AG09309 (cell line): ENCODE data around the gene AACS.
A peak's percentile ranks its signal among the peaks of the same experiment; 100 is the strongest.

Experiments
- DNase-seq: peaks from one replicate; pipeline ENCODE4 v3.0.0-alpha.2; 2010; ENCODE audit warnings: low read depth
- H3K4me3 ChIP-seq: 2 replicates; pipeline ENCODE4 v1.5.1; 2011; ENCODE audit warnings: mild to moderate bottlenecking, low read depth, low read length, moderate library complexity; ENCODE audit not compliant: control insufficient read depth
- TF ChIP-seq, protein P1 (sequence below): IDR thresholded peaks from 2 replicates; pipeline ENCODE4 v1.5.1; 2011; ENCODE audit warnings: mild to moderate bottlenecking, low read depth, low read length, inconsistent platforms; ENCODE audit not compliant: insufficient read depth, control insufficient read depth; ENCODE audit errors: missing control alignments

The AACS gene

DNA sequence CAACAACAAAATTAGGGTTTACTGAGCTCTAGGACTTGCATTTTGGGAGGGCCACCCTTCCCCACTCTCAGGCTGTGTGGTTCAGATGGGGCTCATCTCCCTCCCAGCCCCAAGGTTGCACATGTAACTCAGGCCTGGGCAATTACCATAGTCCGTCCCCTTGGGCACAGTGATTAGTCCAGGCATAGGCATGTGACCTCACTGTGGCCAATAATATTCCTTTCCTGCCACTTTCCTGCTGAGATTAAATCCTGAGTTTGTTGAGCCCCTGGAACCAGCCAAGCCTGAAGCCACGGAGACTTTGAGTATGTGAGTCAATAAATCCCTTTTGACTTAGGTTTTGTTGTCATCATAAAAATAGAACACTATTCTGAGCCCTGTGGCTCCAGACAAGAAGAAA is 113.0 kb downstream of the AACS start:
- no peak for DNase-seq
- TF ChIP-seq, protein P1, sequence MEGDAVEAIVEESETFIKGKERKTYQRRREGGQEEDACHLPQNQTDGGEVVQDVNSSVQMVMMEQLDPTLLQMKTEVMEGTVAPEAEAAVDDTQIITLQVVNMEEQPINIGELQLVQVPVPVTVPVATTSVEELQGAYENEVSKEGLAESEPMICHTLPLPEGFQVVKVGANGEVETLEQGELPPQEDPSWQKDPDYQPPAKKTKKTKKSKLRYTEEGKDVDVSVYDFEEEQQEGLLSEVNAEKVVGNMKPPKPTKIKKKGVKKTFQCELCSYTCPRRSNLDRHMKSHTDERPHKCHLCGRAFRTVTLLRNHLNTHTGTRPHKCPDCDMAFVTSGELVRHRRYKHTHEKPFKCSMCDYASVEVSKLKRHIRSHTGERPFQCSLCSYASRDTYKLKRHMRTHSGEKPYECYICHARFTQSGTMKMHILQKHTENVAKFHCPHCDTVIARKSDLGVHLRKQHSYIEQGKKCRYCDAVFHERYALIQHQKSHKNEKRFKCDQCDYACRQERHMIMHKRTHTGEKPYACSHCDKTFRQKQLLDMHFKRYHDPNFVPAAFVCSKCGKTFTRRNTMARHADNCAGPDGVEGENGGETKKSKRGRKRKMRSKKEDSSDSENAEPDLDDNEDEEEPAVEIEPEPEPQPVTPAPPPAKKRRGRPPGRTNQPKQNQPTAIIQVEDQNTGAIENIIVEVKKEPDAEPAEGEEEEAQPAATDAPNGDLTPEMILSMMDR = no peak
- no peak overlapping the region for H3K4me3 ChIP-seq

- no peak for DNase-seq
- H3K4me3 ChIP-seq = no peak overlapping the region
- TF ChIP-seq, protein P1 = no peak
Observed at GRCh38 chr12:125180144-125180543, 114.9 kb downstream of the AACS start.

- no peak overlapping the region for H3K4me3 ChIP-seq
- DNase-seq = no peak
- TF ChIP-seq, protein P1 = no peak
Observed at GRCh38 chr12:125181107-125181506, 115.9 kb downstream of the AACS start.

GRCh38 chr12:125183187-125184067 is 118.2 kb downstream of the AACS start:
- DNase-seq = peak; percentile 47
- no peak overlapping the region for H3K4me3 ChIP-seq
- TF ChIP-seq, protein P1 = peak; percentile 100

- TF ChIP-seq, protein P1 = no peak
- no peak for DNase-seq
- no peak overlapping the region for H3K4me3 ChIP-seq
Observed at GRCh38 chr12:125184213-125184967, 119.2 kb downstream of the AACS start.

DNA sequence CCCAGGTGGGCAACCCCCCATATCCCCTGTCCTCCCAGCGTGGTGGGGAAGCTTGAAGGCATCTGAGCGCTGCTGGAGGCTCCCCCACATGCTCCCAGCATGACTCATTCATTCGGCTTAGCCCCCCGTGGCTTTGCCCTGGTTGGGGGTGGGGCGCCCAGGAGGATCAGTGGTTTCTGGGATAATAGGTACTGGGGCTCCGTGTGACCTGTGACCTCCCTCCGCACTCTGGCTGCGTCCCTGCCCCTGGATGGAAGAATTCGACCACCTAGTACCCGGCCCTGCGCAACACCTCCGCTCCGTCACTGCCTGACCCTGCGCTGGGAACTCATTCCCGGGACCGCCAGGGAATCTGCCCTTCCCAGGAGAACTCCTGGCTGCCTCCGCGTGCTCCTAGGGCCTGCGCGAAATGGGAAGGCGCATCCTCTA is 120.1 kb downstream of the AACS start:
- H3K4me3 ChIP-seq = peak overlapping the region; percentile 40; the same call in 1 of the 2 replicates
- TF ChIP-seq, protein P1 = no peak
- DNase-seq = no peak
